ENCODE results near the gene PDGFRB.

DNA sequence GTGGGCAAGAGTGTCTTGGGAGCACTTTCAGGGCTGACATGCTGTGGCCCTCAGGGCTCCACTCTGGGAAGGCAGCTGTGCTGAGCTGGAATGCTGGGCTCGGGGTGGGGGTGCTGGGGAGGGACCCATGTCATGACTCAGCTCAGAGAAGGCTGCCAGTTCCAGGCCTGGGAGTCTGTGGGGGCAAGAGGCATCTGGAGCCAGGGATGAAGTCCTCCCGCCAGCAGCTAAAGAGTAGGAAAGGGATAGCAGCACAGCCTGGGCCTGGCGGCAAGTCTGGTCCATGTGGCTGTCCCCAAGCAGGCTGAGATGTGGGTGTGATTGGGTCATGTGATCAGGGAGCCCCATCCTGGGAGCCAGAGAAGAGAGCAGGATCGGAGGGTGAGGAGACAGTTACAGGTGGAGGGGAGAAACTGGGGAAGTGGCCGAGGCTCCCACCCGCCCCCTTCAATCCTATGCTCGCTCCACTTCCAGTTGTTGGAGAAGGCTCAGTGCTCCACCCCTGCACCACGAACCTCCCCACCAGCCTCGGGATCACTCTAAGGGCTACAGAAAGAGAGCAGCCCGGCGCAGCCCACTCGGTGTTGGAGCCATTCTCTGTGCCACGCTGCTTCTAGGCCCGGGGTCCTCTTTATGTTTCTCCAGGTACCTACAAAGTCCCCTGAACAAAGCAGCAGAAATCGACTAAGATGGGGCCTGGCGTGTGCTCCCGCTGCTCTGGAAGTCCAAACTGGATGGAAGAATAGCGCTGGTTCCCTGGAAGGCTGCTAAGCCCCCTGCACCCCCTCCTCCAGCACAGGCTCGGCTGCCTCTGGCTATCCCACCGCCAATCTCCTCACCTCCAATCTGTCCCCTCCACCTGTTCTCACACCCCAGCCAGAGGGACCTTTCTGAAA, 12.0 kb downstream of the PDGFRB start:
- TF ChIP-seq, protein P1, sequence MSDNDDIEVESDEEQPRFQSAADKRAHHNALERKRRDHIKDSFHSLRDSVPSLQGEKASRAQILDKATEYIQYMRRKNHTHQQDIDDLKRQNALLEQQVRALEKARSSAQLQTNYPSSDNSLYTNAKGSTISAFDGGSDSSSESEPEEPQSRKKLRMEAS (IDR thresholded peaks at IDR 0.05; ENCODE audit: low read depth, low read length) = no peak
- TF ChIP-seq, protein P2, sequence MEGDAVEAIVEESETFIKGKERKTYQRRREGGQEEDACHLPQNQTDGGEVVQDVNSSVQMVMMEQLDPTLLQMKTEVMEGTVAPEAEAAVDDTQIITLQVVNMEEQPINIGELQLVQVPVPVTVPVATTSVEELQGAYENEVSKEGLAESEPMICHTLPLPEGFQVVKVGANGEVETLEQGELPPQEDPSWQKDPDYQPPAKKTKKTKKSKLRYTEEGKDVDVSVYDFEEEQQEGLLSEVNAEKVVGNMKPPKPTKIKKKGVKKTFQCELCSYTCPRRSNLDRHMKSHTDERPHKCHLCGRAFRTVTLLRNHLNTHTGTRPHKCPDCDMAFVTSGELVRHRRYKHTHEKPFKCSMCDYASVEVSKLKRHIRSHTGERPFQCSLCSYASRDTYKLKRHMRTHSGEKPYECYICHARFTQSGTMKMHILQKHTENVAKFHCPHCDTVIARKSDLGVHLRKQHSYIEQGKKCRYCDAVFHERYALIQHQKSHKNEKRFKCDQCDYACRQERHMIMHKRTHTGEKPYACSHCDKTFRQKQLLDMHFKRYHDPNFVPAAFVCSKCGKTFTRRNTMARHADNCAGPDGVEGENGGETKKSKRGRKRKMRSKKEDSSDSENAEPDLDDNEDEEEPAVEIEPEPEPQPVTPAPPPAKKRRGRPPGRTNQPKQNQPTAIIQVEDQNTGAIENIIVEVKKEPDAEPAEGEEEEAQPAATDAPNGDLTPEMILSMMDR (IDR thresholded peaks at IDR 0.05 in 2 of 3, conservative IDR thresholded peaks at IDR 0.05 in 1 of 3; ENCODE audit: control insufficient read depth in 2 of 3, extremely low read depth in 1 of 3, insufficient read depth in 1 of 3, low read depth in 3 of 3, low read length in 3 of 3) = no peak
- TF ChIP-seq SREBF1 (IDR thresholded peaks at IDR 0.05; ENCODE audit: low read length) (no peak), REST (IDR thresholded peaks at IDR 0.05; ENCODE audit: low read depth, low read length) (no peak), CHD4 (IDR thresholded peaks at IDR 0.05) (no peak), MYC (IDR thresholded peaks at IDR 0.05; ENCODE audit: insufficient read depth, insufficient read length, insufficient replicate concordance, low read length, severe bottlenecking) (no peak), POLR2AphosphoS5 (IDR thresholded peaks at IDR 0.05; ENCODE audit: low read length) (no peak)
